RWPE1 (cell line): ENCODE measurements around the gene BHLHA9.
"Not testable (repeated sequence)": the region's sequence is repeated elsewhere in the genome, so short reads cannot be mapped to it uniquely, and the experiment has no call there.

Experiments used
- CTCF ChIA-PET: fragments of 350-600 bp; sonication (Branson Sonifier 250); formaldehyde crosslinking; extraction: SDS; loops from one replicate; lab custom pipeline; 2021; lab: Yijun Ruan, JAX
- POLR2A ChIA-PET: fragments of 400-600 bp; formaldehyde crosslinking; extraction: SDS; loops from one replicate; lab custom pipeline; 2020; ENCODE audit warnings: antibody characterized with exemption; ENCODE audit not compliant: low non-redundant PET; lab: Yijun Ruan, JAX
- DNase-seq: peaks from one replicate; pipeline ENCODE4 v3.0.0; 2012; ENCODE audit warnings: low spot score
- H3K27ac ChIP-seq: fragments of 450-650 bp; 2 replicates; pipeline ENCODE4 v1.5.1; 2017
- TF ChIP-seq, protein P1 (sequence below): fragments of 450-650 bp; conservative IDR thresholded peaks from 2 replicates; pipeline ENCODE4 v1.5.1; 2017; ENCODE audit warnings: low read depth, mild to moderate bottlenecking

Gene BHLHA9

DNA sequence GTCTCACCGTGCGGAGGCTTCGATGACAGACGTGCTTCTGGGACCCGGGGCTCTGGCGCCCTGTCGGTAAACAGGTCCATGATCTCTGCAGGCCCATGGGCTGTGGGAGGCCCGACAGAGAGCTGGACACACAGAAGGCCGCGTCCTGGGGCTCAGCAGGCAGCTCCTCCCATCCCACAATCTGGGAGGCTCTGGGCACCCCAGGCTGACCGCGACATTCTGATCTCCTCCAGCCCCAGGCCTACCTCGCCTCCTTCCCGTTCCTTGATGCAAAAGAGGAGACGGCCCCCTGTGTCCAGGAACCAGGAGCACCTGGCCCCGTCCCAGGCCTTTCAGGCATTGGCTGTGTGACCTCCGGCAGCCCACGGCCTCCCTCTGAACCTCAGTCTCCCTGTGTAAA is 32.5 kb downstream of the BHLHA9 start:
- CTCF ChIA-PET = no interaction called here
- no peak overlapping the region for H3K27ac ChIP-seq
- no peak for DNase-seq
- TF ChIP-seq, protein P1, sequence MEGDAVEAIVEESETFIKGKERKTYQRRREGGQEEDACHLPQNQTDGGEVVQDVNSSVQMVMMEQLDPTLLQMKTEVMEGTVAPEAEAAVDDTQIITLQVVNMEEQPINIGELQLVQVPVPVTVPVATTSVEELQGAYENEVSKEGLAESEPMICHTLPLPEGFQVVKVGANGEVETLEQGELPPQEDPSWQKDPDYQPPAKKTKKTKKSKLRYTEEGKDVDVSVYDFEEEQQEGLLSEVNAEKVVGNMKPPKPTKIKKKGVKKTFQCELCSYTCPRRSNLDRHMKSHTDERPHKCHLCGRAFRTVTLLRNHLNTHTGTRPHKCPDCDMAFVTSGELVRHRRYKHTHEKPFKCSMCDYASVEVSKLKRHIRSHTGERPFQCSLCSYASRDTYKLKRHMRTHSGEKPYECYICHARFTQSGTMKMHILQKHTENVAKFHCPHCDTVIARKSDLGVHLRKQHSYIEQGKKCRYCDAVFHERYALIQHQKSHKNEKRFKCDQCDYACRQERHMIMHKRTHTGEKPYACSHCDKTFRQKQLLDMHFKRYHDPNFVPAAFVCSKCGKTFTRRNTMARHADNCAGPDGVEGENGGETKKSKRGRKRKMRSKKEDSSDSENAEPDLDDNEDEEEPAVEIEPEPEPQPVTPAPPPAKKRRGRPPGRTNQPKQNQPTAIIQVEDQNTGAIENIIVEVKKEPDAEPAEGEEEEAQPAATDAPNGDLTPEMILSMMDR = no peak
- POLR2A ChIA-PET = no interaction called here

GRCh38 chr17:1304522-1304921 is 34.3 kb downstream of the BHLHA9 start:
- H3K27ac ChIP-seq = no peak overlapping the region
- TF ChIP-seq, protein P1 = no peak
- CTCF ChIA-PET = interaction anchor here (0.7 kb wide), 1 partner anchor 142 kb away, joined by 3 read pairs; no protein-coding TSS in a partner anchor
- DNase-seq = no peak
- POLR2A ChIA-PET = no interaction called here

- POLR2A ChIA-PET = no interaction called here
These were observed 34.8 kb downstream of the BHLHA9 start for GRCh38 chr17:1304962-1305563.

GRCh38 chr17:1307829-1308228 is 37.6 kb downstream of the BHLHA9 start:
- POLR2A ChIA-PET, CTCF ChIA-PET, H3K27ac ChIP-seq, DNase-seq: not testable (repeated sequence)

More at GRCh38 chr17:1304962-1305563, 34.8 kb downstream of the BHLHA9 start:
- CTCF ChIA-PET = interaction anchor here (0.7 kb wide), 1 partner anchor 142 kb away, joined by 3 read pairs; no protein-coding TSS in a partner anchor
- no peak overlapping the region for H3K27ac ChIP-seq
- TF ChIP-seq, protein P1 = no peak
- no peak for DNase-seq

DNA sequence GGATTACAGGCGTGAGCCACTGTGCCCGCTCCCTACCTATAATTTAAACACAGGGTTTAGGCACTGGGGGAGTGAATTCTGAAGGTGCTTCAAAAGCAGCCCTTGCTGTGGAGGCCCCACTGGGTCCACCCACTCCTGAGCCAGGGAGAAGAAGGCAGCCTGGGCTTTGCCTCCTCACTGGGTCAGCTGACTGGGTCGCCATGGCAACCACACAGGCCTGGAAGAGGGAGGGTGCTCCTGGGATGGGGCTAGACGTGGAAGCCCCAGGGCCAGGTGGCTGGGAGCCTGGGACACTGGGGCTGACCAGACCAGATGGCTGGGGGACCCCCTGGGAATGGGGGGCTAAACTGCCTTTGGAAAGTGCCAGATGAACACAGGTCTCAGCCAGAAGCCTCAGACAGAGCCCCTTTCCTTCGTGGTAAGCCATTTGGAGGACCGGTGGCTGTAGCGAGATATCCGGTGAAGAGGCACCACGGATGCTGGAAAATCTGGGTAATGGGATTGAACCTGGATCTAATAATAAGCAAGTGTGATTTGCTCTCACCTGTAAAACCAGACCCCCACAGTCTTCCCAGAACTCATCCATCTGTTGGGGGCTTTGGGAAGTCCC is 42.1 kb downstream of the BHLHA9 start:
- ChIA-PET POLR2A (no interaction called here), CTCF (no interaction called here)
- no peak for DNase-seq
- TF ChIP-seq, protein P1 = no peak
- no peak overlapping the region for H3K27ac ChIP-seq

DNA sequence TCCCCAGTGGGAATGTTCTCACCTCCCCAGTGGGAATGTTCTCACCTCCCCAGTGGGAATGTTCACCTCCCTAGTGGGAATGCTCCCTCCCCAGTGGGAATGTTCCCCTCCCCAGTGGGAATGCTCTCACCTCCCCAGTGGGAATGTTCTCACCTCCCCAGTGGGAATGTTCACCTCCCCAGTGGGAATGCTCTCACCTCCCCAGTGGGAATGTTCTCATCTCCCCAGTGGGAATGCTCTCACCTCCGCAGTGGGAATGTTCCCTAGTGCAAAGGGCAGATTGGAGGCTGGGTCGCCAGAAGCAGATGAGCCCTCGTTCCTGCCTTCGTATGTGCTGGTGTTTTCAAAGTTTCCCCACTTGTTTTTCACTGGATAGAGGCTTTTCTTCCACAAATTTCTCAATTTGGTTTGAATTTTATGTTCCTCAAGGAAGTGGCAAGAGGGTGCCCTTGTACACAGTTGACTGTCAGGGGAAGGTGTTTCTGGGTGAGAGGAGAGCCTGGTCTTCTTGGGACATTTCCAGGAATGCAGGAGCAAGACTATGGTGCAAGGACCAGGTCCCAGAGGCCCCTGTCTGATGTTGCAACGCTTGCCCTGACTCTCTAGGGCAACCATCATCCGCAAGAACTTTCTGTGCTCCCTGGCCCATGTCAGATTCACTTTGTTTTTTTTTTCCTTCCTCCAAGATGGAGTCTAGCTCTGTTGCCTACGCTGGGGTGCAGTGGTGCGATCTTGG is 43.2 kb downstream of the BHLHA9 start:
- ChIA-PET CTCF (interaction anchor here (0.6 kb wide), 1 partner anchor 12 kb away, joined by 4 read pairs; no protein-coding TSS in a partner anchor), POLR2A (no interaction called here)
- TF ChIP-seq, protein P1 = no peak
- H3K27ac ChIP-seq = no peak overlapping the region
- no peak for DNase-seq
